Effector CD8-positive, alpha-beta T cell (primary cell): ENCODE results near the gene SKAP2.
A peak's percentile ranks its signal among the peaks of the same experiment; 100 is the strongest.

Source experiments
- DNase-seq: peaks from one replicate; lab custom pipeline; 2025; lab: John Stamatoyannopoulos, UW

SKAP2 gene

GRCh38 chr7:26664735-26665416 is 199.5 kb downstream of the SKAP2 start:
- peak; percentile 1 for DNase-seq

- DNase-seq, result no peak
Measured at GRCh38 chr7:26664274-26664673, 200.1 kb downstream of the SKAP2 start.

GRCh38 chr7:26663874-26664273 is 200.5 kb downstream of the SKAP2 start:
- no peak for DNase-seq

GRCh38 chr7:26662646-26663045 is 201.7 kb downstream of the SKAP2 start:
- DNase-seq, result no peak

GRCh38 chr7:26659121-26659520 is 205.3 kb downstream of the SKAP2 start:
- no peak for DNase-seq

GRCh38 chr7:26658389-26659084 is 205.9 kb downstream of the SKAP2 start:
- no peak for DNase-seq

- DNase-seq, result no peak
Measured at GRCh38 chr7:26657686-26658388, 206.6 kb downstream of the SKAP2 start.

GRCh38 chr7:26657206-26657641 is 207.2 kb downstream of the SKAP2 start:
- no peak for DNase-seq

- no peak for DNase-seq
Measured at GRCh38 chr7:26656735-26657134, 207.7 kb downstream of the SKAP2 start.

- DNase-seq, result no peak
Measured at GRCh38 chr7:26655781-26656180, 208.6 kb downstream of the SKAP2 start.

GRCh38 chr7:26653430-26654399 is 210.7 kb downstream of the SKAP2 start:
- DNase-seq, result no peak

GRCh38 chr7:26652401-26653100 is 211.8 kb downstream of the SKAP2 start:
- DNase-seq, result no peak

- no peak for DNase-seq
Measured at GRCh38 chr7:26650103-26650502, 214.3 kb downstream of the SKAP2 start.

- DNase-seq, result no peak
Measured at GRCh38 chr7:26649388-26649787, 215.0 kb downstream of the SKAP2 start.

- no peak for DNase-seq
Measured at GRCh38 chr7:26648554-26648953, 215.8 kb downstream of the SKAP2 start.

- DNase-seq, result no peak
Measured at GRCh38 chr7:26646336-26647048, 217.9 kb downstream of the SKAP2 start.

- no peak for DNase-seq
Measured at GRCh38 chr7:26645121-26645520, 219.3 kb downstream of the SKAP2 start.

- DNase-seq, result no peak
Measured at GRCh38 chr7:26642416-26642815, 222.0 kb downstream of the SKAP2 start.

GRCh38 chr7:26639695-26640094 is 224.7 kb downstream of the SKAP2 start:
- no peak for DNase-seq

GRCh38 chr7:26639111-26639510 is 225.3 kb downstream of the SKAP2 start:
- no peak for DNase-seq
